Measurements from ENCODE around the gene SRC.

GRCh38 chr20:37454636-37455385 lies 108.9 kb downstream of the SRC start:
- TF ChIP-seq CTCF (IDR thresholded peaks at IDR 0.05) (no peak), POLR2A (IDR thresholded peaks at IDR 0.05) (no peak), POLR2AphosphoS5 (IDR thresholded peaks at IDR 0.05; ENCODE audit: insufficient read depth in 1 of 2, low read depth in 1 of 2) (no peak)
